Measurements from ENCODE around the gene ZFP36L1.

ZFP36L1 gene

GRCh38 chr14:68774771-68775613, 17.9 kb downstream of the ZFP36L1 start:
- no peaks in the 10 kb centered on the region for H3K36me3 ChIP-seq (ENCODE audit: insufficient read depth, low read length)
- peaks cover 32% of the 10 kb centered on the region for H3K4me1 ChIP-seq (ENCODE audit: insufficient read depth, low read length, poor library complexity, severe bottlenecking)
- H4K20me1 ChIP-seq (ENCODE audit: insufficient read depth, low read length, poor library complexity, severe bottlenecking): no peaks in the 10 kb centered on the region
- TF ChIP-seq, protein P1, sequence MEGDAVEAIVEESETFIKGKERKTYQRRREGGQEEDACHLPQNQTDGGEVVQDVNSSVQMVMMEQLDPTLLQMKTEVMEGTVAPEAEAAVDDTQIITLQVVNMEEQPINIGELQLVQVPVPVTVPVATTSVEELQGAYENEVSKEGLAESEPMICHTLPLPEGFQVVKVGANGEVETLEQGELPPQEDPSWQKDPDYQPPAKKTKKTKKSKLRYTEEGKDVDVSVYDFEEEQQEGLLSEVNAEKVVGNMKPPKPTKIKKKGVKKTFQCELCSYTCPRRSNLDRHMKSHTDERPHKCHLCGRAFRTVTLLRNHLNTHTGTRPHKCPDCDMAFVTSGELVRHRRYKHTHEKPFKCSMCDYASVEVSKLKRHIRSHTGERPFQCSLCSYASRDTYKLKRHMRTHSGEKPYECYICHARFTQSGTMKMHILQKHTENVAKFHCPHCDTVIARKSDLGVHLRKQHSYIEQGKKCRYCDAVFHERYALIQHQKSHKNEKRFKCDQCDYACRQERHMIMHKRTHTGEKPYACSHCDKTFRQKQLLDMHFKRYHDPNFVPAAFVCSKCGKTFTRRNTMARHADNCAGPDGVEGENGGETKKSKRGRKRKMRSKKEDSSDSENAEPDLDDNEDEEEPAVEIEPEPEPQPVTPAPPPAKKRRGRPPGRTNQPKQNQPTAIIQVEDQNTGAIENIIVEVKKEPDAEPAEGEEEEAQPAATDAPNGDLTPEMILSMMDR (conservative IDR thresholded peaks at IDR 0.05; ENCODE audit: low read length): no peak
- no peak for TF ChIP-seq EZH2phosphoT487 (IDR thresholded peaks at IDR 0.05; ENCODE audit: borderline replicate concordance)
- no peak overlapping the region for H2AFZ ChIP-seq (ENCODE audit: low read length)
- H3K9me2 ChIP-seq (replicated peaks; ENCODE audit: low read depth, low read length): no peaks in the 10 kb centered on the region
- peaks cover 5% of the 10 kb centered on the region; the same call in 1 of the 2 replicates for H3F3A ChIP-seq (ENCODE audit: low read depth)
- H3K79me2 ChIP-seq (ENCODE audit: insufficient read depth, low read length): no peaks in the 10 kb centered on the region
- no peak overlapping the region for H3K4me3 ChIP-seq (ENCODE audit: low read length, poor library complexity, severe bottlenecking)
- no peaks in the 10 kb centered on the region for H3K27me3 ChIP-seq (ENCODE audit: insufficient read depth, low read length, poor library complexity, severe bottlenecking)
- no peaks in the 10 kb centered on the region for H3K9me3 ChIP-seq (ENCODE audit: insufficient read depth, low read depth, low read length)
- no peak overlapping the region for H3K9ac ChIP-seq (ENCODE audit: low read depth, low read length, poor library complexity, severe bottlenecking)
- H3K4me2 ChIP-seq (ENCODE audit: low read depth, low read length, poor library complexity, severe bottlenecking): no peak overlapping the region

DNA sequence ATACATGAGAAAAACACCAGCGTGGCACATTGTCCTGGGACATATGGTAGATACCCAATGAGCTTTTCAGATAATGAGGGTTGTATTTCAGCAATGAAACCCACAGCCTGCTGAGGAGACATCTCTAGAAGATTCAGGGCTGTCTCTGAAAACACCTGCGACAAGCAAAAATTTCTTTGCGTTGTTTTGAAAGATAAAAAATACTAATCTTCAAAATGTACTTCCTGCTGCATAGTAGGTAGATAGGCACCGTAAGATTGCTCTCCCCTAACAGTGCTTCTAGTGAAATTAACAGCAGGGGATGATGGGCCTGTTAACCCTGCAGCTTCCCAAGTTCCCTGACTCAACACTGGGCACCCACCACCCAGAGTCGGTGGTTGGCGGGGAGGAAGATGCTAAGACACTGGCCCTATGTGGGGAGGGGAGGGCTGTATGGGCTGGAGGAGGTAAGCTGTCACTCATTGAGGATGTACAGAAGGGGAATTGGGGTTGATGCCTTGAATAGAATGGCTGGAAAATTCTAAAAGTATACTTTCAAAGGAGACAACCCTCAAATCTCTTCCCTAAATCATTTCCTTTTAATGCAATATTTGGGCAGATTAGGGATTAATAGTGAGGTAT, 20.0 kb downstream of the ZFP36L1 start:
- Histone ChIP-seq H3K36me3 (ENCODE audit: insufficient read depth, low read length) (no peaks in the 10 kb centered on the region), H3F3A (ENCODE audit: low read depth) (no peaks in the 10 kb centered on the region), H3K79me2 (ENCODE audit: insufficient read depth, low read length) (no peaks in the 10 kb centered on the region), H4K20me1 (ENCODE audit: insufficient read depth, low read length, poor library complexity, severe bottlenecking) (no peaks in the 10 kb centered on the region), H3K9me2 (replicated peaks; ENCODE audit: low read depth, low read length) (no peaks in the 10 kb centered on the region), H2AFZ (ENCODE audit: low read length) (no peak overlapping the region), H3K4me2 (ENCODE audit: low read depth, low read length, poor library complexity, severe bottlenecking) (no peak overlapping the region), H3K9me3 (ENCODE audit: insufficient read depth, low read depth, low read length) (no peaks in the 10 kb centered on the region), H3K4me3 (ENCODE audit: low read length, poor library complexity, severe bottlenecking) (no peak overlapping the region), H3K4me1 (ENCODE audit: insufficient read depth, low read length, poor library complexity, severe bottlenecking) (peaks cover 18% of the 10 kb centered on the region), H3K27me3 (ENCODE audit: insufficient read depth, low read length, poor library complexity, severe bottlenecking) (no peaks in the 10 kb centered on the region), H3K9ac (ENCODE audit: low read depth, low read length, poor library complexity, severe bottlenecking) (no peak overlapping the region)
- TF ChIP-seq, protein P1 (conservative IDR thresholded peaks at IDR 0.05; ENCODE audit: low read length): no peak
- no peak for TF ChIP-seq EZH2phosphoT487 (IDR thresholded peaks at IDR 0.05; ENCODE audit: borderline replicate concordance)

- Histone ChIP-seq H3K9ac (ENCODE audit: low read depth, low read length, poor library complexity, severe bottlenecking) (no peak overlapping the region), H3K4me3 (ENCODE audit: low read length, poor library complexity, severe bottlenecking) (no peak overlapping the region), H3K9me3 (ENCODE audit: insufficient read depth, low read depth, low read length) (no peaks in the 10 kb centered on the region), H3F3A (ENCODE audit: low read depth) (no peaks in the 10 kb centered on the region), H3K4me1 (ENCODE audit: insufficient read depth, low read length, poor library complexity, severe bottlenecking) (peaks cover 18% of the 10 kb centered on the region), H2AFZ (ENCODE audit: low read length) (no peak overlapping the region), H3K27me3 (ENCODE audit: insufficient read depth, low read length, poor library complexity, severe bottlenecking) (no peaks in the 10 kb centered on the region), H3K79me2 (ENCODE audit: insufficient read depth, low read length) (no peaks in the 10 kb centered on the region), H4K20me1 (ENCODE audit: insufficient read depth, low read length, poor library complexity, severe bottlenecking) (no peaks in the 10 kb centered on the region), H3K9me2 (replicated peaks; ENCODE audit: low read depth, low read length) (no peaks in the 10 kb centered on the region), H3K36me3 (ENCODE audit: insufficient read depth, low read length) (no peaks in the 10 kb centered on the region), H3K4me2 (ENCODE audit: low read depth, low read length, poor library complexity, severe bottlenecking) (no peak overlapping the region)
- no peak for TF ChIP-seq EZH2phosphoT487 (IDR thresholded peaks at IDR 0.05; ENCODE audit: borderline replicate concordance)
- TF ChIP-seq, protein P1 (conservative IDR thresholded peaks at IDR 0.05; ENCODE audit: low read length): no peak
These were observed 21.2 kb downstream of the ZFP36L1 start for GRCh38 chr14:68771631-68772030.

All from Loucy (cell line).